NCI-H146 treated with DMSO at 0.1 percent for 48 hours (cell line): Measurements from ENCODE around the gene APBA1.

ENCODE experiments used
- DNase-seq: peaks from one replicate; lab custom pipeline; 2025; ENCODE audit not compliant: unreplicated experiment; lab: John Stamatoyannopoulos, UW

The APBA1 gene

GRCh38 chr9:69671879-69672595 lies at the start of gene APBA1:
Gene APBA1 (minus strand): TSS chr9:69672371.
- peak; percentile 5 for DNase-seq

GRCh38 chr9:69719983-69720382 lies 47.8 kb upstream of the APBA1 start:
- DNase-seq = no peak

- DNase-seq = no peak
Observed at GRCh38 chr9:69719367-69719766, 47.2 kb upstream of the APBA1 start.

DNA sequence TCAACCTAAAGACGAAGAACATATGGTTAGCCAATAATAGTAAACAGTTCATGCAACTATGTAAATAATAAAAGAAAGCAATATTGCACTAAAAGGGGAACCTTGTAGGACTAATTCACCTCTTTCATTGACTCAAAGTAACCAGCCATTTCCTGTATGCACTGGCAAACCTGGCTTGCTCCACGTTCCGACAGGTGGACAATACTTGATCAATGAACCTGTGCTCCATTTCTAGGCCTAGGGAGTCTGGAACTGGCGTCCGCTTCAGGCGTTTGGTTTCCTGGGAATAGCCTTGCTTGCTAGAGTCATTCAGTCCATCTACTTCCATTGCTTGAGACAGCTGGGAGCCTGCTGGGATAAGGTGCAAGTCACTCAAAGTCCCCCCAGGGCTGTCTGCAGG lies 46.0 kb upstream of the APBA1 start:
- no peak for DNase-seq

DNA sequence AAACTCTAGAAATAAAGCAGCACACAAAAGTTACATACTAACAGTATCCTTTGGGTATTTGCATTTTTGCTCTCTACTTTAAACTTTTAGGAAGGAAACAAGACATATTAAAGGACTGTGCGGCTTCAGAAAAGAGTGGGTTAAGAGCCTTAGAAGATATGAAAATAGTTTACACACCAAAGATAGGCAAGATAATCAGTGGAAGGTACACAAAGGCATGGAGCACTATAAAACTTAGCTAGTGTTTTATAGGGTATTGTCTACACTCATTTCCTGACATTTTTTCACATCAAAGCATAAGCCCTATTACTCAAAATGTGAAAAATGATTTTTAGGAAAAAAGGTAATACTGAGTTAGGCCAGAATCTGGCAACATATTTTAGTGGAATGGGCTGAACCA lies 43.7 kb upstream of the APBA1 start:
- no peak for DNase-seq

DNA sequence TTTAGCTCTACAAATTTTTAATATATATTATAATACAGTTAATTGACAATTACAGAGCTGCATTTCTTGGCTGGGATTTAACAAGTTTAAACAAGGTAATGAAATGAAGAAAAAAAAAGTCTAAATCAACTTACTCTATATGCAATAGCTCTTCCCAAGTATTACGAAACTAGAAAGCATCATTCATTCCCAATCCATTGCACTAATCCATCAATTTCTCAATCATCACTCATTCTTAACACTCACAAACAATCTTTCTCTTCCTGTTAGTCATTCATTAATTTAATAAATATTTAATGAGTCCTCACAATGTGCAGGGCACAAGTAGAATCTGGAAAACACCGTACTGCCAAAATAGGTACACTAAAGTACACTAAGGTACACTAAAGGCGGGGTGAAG lies 42.9 kb upstream of the APBA1 start:
- no peak for DNase-seq

DNA sequence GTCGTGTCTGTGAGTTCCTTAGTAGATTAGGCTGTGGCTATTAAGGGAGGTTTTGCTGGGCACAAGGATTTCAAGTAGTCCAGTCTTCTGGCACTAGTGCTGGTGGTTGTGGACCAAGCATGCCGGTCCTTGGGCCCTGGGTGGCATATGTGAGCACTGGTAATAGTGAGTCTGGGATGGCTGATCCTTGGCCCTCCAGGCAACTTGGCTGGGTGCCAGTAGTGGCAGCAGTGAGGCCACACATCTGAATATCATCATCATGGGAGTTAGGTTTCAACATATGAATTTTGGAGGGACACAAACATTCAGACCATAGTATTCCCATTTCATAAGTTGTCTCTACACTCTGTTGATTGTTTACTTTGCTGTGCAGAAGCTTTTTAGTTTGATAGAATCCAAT lies 25.3 kb upstream of the APBA1 start:
- no peak for DNase-seq

- no peak for DNase-seq
Observed at GRCh38 chr9:69696802-69697201, 24.6 kb upstream of the APBA1 start.

- DNase-seq = no peak
Observed at GRCh38 chr9:69689991-69690538, 17.9 kb upstream of the APBA1 start.

DNA sequence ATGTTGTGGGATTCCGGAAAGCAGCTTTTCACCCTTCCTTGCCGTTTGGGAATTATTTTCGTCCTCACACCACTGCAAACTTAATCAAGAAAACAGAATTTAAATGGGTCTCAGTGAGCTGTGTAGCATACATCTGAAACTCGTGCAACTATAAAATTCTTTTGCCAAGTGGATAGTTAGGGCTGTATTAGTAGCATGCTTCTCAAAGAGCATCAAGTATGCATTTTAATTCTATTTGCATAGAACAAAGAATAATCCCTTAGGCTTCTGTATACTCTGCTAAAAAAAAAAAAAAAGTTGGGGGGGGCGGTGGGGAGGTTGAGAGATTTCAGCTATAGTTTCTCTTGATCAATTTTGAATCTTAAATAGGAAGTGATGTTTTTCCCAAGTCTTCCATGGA lies 11.8 kb upstream of the APBA1 start:
- no peak for DNase-seq

DNA sequence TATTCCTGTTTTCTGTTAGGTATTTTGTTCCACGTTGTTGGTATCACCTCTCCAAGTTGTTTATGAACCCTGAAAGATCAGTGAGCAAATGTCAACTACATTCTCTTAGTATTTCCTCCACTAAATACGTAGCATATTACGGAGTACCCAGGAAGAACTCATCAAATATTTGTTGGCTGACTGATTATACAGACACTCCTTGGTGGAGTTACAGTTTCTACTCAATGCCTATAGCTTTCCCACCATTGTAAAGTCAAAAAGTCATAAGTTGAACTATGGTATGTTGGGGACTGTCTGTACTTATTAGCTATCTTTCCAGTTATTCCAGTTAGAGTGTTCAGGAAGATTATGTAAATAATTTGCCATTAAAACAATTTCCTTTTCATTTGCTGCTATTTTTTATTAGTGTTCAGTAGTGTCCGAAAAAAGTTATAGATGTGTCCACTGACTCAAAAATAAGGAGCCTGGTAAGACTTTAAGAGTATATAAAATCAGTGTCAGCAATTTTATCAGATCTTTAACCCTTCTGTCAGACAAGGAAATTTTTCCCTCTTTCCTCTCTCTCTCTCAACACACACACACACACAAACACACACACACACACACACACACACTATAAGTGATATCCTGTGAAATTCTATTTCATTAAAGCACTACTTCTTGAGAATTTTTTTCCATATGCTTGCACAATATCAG lies 6.8 kb upstream of the APBA1 start:
- no peak for DNase-seq

GRCh38 chr9:69677931-69678330 lies 5.8 kb upstream of the APBA1 start:
- DNase-seq = no peak

DNA sequence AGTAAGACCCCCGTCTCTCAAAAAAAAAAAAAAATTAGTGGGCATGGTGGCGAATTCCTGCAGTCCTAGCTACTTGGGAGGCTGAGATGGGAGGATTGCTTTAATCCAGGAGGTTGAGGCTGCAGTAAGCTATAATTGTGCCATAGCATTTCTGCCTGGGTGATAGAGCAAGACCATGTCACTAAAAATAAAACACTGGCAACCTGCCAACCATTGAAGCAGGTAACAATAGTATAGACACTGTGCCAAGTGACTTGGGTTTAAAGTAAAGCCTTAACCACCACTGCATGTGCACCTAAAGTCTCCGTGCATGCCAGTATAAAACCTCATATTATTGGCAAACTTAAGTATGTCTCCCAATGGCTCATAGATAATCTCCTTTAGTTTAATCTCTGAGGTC lies 3.4 kb upstream of the APBA1 start:
- no peak for DNase-seq

DNA sequence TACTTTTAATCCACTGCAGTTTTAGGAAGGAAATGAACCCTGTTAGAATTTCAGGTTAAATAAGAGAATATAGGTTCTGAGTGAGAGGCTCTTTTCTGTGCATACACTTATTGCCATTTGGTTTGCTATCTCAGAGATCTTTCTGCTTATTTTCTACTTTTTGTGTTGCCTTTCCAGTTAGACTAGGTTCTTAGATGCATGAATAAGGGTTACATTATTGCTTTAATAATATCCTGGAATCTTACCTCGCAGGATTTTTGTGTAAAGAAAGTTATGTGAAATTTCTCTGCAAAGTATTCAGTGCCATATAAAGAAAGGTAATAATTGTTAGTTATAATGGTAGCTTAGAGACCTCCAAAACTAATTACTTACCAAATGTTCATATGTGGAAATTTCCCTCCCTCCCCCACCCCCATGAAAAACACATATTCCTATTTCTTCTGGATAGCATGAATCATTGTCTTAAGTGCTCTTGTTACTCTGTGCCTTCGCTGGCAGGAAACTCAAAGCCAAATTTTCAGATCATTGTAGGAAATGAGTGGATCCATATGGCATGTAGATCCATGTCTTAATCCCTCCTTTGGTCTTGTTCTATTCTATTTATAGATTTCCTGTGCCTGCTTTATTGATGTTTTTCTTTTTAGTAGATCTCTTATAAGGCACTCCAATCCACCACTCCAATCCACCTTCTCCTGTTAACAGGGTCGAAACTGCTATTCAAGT lies 2.7 kb upstream of the APBA1 start:
- no peak for DNase-seq

DNA sequence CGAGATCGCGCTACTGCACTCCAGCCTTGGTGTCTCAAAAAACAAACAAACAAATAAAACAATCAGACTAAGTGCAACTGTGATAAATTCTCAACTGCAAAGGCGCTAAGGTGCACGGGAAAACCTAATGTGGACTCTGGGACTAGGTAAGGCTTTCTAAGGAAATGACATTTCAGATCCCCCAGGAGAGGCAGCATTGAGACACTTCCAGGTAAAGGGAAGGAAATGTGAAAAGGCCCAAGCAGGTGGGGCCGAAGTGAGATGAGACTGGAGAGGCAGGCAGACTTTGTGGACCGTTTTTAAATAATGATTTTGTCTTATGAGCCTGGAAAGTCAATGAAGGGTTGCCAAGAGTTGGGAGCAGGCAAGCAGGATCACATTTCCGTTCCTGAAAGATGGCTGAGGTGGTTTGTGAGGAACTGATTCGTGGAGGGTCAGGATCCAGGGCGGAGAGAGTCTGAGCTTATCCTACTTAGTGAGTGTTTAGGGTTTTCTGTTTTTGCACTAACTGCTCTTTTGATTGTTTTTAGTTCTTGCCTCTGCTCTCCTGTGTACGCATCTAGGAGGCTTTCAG lies 2.0 kb upstream of the APBA1 start:
- no peak for DNase-seq

DNA sequence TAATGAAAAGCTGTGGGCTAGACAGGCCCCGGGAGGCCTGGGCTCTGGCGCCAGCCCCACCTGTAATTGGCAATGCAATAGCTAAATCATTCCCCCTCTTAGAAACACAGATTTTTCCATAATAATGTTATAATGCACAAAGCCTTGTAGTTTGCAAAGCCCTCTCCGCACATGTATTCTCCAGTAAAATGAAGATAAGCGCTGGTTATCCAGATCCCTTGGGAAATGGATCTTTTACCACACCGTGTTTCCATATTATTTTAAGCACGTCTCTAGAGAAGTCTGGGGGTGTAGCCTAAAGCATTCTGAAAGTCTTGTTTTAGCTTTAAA lies 1.1 kb upstream of the APBA1 start:
- DNase-seq = no peak

GRCh38 chr9:69672596-69673310 lies 582 bp upstream of the APBA1 start:
- DNase-seq = peak; percentile 56

DNA sequence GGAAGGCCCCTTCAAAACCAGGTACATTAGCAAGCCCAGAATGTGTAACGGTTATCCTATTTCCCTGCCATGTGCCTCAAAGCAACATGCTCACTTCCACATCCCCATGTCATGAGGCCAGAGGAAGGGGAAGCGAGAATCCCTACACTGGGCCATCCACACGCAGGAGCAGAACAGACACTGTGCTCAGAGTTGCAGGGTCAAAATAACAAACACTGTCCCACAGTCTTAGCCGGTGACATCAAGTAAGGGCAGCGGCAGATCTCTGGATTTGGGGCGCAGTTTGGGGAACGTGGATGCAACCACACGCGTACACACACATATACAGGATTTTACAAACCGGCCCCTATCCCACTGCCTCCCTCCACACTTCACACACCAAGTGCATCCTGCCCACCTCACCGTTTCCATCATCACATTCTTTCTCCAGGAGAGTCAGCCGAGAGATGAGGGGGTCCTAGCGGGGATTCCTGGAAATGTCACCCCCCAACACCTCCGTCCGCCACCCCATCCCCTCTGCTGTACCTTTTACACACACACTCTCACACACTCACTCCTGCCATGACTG lies 776 bp downstream of the APBA1 start:
- DNase-seq = no peak

DNA sequence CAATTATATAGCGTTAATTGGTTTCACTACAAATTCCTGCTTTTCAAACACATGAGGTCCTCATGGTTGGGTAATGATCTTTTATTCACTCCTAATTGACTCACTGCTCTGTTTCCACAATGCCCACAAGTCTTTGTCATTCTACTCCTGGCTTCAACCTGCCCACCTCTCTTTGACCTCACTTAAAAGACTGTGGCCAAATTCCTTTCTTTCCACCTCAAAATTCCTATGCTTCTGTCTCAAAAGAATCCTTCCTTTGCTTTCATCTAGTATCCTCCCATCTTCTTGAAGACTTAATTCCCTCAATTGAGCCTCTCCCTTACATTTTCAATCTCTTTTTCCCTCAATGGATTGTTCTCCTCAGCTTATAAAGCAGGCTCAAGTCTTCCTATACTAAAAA lies 4.9 kb downstream of the APBA1 start:
- no peak for DNase-seq

DNA sequence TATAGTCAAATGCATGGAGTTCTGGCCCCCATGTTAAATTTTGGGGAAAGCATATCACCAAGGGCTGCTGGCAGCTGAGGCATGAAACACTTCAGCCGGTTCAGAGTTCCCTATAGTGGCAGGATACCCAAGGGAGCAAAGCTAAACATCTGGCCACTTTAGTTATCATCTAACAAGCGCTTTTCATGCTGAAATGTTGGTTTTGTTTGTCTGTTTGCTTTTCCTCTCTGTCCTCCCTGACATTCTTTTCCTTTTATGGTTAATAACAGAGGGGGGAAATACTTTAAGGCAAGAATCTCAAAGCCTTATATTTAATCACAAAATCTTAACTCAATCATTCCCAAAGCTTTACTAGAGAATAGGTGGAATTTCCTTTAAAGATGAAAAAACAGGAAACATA lies 11.9 kb downstream of the APBA1 start:
- DNase-seq = no peak
